Epithelial cell of proximal tubule (primary cell): ENCODE results near the gene TRIM39. TPM values are rescaled to one million over a fixed set of nuclear protein-coding genes. Genes with fewer than 3 reads are reported as not detected.
A peak's percentile ranks its signal among the peaks of the same experiment; 100 is the strongest.
"Not testable (repeated sequence)": the region's sequence is repeated elsewhere in the genome, so short reads cannot be mapped to it uniquely, and the experiment has no call there.

ENCODE experiments used
- DNase-seq: peaks from one replicate; pipeline ENCODE4 v3.0.0-alpha.2; 2011; ENCODE audit warnings: low read depth
- H3K4me3 ChIP-seq: 2 replicates; pipeline ENCODE4 v1.5.1; 2011; ENCODE audit warnings: low read depth, mild to moderate bottlenecking, low read length
- total RNA-seq: library from RNA; depleted of rRNA; stranded (reverse); fragments of >200 nt; gene quantifications from 2 replicates; pipeline ENCODE4 v1.2.3, GENCODE V29; 2015
- TF ChIP-seq, protein P1 (sequence below): conservative IDR thresholded peaks from 2 replicates; pipeline ENCODE4 v1.5.1; 2012; ENCODE audit warnings: low read depth, mild to moderate bottlenecking, low read length

Gene TRIM39
- total RNA-seq, 1 donor from 2014 or later, result 9.8 TPM

DNA sequence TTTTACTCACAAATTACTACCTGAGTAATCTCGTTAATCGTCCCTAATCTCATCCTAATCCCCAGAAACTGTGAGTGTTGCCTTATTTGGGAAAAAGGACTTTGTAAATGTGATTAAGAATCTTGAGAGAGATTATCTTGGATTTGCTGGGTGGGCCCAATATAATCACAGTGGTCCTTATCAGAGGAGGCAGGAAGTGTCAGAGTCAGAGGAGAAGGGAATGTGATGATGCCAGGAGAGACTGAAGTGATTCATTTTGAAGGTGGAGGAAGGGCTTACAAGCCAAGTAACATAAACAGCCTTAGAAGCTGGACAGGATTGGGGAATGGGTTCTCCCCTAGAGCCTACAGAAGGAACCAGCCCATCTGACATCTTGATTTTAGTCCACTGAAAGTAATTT, 34.9 kb downstream of the TRIM39 start:
- no peak for DNase-seq

DNA sequence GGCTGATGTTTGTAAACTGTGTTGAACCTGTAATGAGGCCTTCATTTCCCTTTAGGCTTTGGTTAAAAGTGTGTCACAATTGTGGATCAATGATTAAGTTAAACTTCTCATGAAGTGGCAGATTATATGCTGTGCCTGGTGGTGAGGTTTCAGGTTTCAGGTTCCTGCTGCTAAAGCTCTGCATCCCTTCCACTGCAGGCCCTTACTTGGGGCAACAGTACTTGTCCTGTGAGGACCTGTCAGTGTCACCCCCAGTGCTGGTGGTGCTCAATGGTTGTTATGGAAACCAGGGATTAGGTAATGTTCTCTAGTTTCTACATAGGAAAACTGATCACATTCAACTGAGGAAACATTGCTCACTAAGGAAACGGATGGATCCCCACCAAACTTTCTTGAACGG, 36.7 kb downstream of the TRIM39 start:
- DNase-seq, result no peak
- H3K4me3 ChIP-seq, result no peak overlapping the region
- TF ChIP-seq, protein P1, sequence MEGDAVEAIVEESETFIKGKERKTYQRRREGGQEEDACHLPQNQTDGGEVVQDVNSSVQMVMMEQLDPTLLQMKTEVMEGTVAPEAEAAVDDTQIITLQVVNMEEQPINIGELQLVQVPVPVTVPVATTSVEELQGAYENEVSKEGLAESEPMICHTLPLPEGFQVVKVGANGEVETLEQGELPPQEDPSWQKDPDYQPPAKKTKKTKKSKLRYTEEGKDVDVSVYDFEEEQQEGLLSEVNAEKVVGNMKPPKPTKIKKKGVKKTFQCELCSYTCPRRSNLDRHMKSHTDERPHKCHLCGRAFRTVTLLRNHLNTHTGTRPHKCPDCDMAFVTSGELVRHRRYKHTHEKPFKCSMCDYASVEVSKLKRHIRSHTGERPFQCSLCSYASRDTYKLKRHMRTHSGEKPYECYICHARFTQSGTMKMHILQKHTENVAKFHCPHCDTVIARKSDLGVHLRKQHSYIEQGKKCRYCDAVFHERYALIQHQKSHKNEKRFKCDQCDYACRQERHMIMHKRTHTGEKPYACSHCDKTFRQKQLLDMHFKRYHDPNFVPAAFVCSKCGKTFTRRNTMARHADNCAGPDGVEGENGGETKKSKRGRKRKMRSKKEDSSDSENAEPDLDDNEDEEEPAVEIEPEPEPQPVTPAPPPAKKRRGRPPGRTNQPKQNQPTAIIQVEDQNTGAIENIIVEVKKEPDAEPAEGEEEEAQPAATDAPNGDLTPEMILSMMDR, result no peak

More for the DNA sequence above, 34.9 kb downstream of the TRIM39 start:
- TF ChIP-seq, protein P1, result no peak
- no peak overlapping the region for H3K4me3 ChIP-seq

DNA sequence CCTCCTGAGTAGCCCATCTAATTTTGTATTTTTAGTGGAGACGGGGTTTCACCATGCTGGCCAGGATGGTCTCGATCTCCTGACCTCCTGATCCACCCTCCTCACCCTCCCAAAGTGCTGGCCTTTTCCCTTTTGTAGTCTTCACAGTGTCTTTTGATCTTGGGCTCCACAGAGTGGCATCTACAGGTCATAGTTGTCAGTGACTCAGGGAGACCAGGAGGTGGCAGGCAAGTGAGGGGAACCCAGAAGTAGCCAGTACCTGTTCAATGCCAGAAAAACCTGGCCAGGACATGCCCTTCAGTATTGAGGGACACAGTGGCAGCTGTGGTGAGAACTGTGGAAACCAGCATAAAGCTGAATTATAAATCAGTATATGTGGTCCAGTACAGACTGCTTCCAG, 37.9 kb downstream of the TRIM39 start:
- no peak overlapping the region for H3K4me3 ChIP-seq
- DNase-seq, result no peak
- TF ChIP-seq, protein P1, result peak; percentile 52

DNA sequence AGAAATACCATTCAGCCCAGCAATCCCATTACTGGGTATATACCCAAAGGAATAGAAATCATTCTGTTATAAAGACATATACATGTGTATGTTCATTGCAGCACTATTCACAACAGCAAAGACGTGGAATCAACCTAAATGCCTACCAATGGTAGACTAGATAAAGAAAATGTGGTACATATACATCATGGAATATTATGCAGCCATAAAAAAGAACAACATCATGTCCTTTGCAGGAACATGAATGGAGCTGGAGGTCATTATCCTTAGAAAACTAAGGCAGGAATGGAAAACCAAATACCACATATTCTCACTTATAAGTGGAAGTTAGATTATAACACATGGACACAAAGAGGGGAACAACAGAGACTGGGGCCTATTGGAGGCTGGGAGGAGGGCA, 42.6 kb downstream of the TRIM39 start:
- not testable (repeated sequence) for H3K4me3 ChIP-seq, DNase-seq

DNA sequence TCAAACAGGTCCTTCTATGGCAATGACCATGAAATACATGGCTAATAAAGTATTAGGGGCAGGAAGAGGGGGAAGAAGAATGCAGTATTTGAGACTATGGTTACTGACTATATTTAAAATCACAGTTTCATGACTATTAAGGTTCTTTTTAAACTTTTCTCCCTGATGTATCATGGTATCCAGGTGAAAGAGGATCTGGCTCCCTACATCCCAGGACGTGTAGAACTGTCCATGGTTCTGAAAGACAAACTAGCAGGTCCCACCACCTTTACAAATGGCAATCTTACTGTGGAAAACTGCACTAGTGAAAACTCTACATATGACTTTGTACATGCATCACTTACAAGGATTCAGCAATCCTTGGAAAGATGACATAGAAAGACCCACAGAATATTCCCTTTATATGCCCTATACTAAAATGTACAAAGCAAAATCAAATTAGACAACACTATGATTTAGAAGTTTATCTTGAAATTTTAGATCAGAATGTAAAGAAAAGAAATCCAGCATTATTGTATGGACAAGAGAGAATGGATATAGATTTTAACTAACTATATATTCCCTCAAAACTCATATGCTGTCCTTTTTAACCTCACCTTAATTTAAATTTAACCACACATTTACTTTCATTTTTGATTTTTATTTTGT, 51.7 kb downstream of the TRIM39 start:
- no peak for DNase-seq
- TF ChIP-seq, protein P1, result no peak

DNA sequence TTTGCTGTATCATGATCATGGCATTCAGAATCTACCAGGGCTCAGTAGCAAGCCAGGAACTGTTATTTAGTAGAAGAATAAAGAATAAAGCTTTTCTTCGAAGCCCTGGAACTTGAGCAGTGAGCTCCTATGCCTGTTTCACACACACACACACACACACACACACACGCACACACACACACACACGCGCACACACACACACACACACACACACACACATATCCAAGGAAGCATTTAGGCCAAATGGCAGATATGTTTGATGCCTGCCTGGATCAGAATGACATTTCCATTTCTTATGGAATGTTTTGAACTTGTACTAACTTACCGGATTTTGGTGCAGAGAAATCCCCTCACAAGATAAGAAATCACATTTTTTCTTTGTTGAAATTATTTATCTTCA, 53.7 kb downstream of the TRIM39 start:
- DNase-seq, result no peak
- TF ChIP-seq, protein P1, result no peak
- H3K4me3 ChIP-seq, result no peak overlapping the region

More for the DNA sequence above, 51.7 kb downstream of the TRIM39 start:
- H3K4me3 ChIP-seq, result no peak overlapping the region

DNA sequence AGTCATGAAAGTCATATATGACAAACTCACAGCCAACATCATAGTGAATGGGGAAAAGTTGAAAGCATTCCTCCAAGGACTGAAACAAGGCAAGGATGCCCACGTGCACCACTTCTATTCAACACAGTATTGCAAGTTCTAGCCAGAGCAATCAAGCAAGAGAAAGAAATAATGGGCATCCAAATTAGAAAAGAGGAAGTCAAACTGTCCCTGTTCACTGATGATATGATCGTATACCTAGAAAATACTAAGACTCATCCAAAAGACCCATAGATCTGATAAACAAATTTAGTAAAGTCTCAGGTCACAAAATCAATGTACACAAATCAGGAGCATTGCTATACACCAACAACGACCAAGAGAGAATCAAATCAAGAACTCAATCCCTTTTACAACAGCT, 59.4 kb downstream of the TRIM39 start:
- no peak overlapping the region for H3K4me3 ChIP-seq
- TF ChIP-seq, protein P1, result no peak
- DNase-seq, result no peak

DNA sequence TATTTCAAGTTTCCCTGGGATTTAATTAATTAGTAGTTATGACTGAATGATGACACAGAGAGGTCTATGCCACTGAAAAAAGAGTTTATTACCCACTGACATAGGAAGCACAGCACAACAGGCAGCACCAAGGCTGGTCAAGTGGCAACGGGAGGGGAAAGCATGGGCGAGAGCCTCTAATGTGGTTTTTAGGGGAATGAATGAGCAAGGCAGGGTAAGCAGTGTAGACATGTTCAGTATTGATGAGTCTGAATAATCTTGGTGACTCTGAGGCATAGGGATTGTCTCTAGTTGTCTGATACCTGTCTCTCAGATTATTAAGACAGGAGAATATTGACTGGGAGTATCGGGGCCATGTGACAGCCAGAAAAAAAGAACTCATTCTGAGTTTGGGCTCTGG, 64.5 kb downstream of the TRIM39 start:
- no peak overlapping the region for H3K4me3 ChIP-seq
- DNase-seq, result no peak
- TF ChIP-seq, protein P1, result no peak
